Liver (tissue), 3 donors: Measurements from ENCODE around the gene ATP11C.
"Not testable (repeated sequence)": the region's sequence is repeated elsewhere in the genome, so short reads cannot be mapped to it uniquely, and the experiment has no call there.

Source experiments
- CTCF ChIP-seq: fragments of 150-350 bp; IDR thresholded peaks from 2 replicates; pipeline ENCODE4 v1.5.1; 2017; ENCODE audit warnings: improper control_type of control experiment, low read depth, low read length; ENCODE audit not compliant: missing input control
- HNF4A ChIP-seq, 2 donors: conservative IDR thresholded peaks; 2 replicates each; pipeline ENCODE4 v1.6.1; 2016; ENCODE audit warnings: antibody characterized with exemption in 2 of 2, mild to moderate bottlenecking in 2 of 2
- donor health status: healthy.
- donor health status: healthy.

GRCh38 chrX:139921142-139921541 lies 11.7 kb downstream of the ATP11C start:
- not testable (repeated sequence) for TF ChIP-seq CTCF; HNF4A (conservative IDR thresholded peaks at IDR 0.05)
